ENCODE measurements around the gene HOXA9.

DNA sequence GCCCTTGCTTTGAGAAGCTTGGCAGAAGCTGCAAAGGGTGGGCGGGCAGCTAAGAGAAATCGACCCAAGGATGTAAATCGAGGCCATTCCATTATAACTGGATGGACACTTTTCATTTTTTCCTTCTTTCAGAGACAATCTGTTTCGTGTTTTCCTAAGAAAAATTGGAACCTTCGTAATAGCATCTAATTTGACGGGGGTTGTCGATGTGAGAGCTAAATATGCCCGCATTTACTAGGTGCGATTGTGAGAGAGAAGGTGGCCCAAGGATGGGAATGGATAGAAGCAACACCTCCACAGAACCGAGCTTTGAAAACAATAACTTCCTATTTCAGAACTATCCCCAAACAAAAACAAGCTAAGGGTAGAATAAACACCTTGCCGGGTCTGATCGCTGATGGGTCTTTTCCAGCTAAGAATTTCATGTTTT is 33.9 kb downstream of the HOXA9 start:
- TF ChIP-seq, protein P1, sequence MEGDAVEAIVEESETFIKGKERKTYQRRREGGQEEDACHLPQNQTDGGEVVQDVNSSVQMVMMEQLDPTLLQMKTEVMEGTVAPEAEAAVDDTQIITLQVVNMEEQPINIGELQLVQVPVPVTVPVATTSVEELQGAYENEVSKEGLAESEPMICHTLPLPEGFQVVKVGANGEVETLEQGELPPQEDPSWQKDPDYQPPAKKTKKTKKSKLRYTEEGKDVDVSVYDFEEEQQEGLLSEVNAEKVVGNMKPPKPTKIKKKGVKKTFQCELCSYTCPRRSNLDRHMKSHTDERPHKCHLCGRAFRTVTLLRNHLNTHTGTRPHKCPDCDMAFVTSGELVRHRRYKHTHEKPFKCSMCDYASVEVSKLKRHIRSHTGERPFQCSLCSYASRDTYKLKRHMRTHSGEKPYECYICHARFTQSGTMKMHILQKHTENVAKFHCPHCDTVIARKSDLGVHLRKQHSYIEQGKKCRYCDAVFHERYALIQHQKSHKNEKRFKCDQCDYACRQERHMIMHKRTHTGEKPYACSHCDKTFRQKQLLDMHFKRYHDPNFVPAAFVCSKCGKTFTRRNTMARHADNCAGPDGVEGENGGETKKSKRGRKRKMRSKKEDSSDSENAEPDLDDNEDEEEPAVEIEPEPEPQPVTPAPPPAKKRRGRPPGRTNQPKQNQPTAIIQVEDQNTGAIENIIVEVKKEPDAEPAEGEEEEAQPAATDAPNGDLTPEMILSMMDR (IDR thresholded peaks at IDR 0.05; ENCODE audit: insufficient read depth, low read length) = no peak
- TF ChIP-seq, protein P2, sequence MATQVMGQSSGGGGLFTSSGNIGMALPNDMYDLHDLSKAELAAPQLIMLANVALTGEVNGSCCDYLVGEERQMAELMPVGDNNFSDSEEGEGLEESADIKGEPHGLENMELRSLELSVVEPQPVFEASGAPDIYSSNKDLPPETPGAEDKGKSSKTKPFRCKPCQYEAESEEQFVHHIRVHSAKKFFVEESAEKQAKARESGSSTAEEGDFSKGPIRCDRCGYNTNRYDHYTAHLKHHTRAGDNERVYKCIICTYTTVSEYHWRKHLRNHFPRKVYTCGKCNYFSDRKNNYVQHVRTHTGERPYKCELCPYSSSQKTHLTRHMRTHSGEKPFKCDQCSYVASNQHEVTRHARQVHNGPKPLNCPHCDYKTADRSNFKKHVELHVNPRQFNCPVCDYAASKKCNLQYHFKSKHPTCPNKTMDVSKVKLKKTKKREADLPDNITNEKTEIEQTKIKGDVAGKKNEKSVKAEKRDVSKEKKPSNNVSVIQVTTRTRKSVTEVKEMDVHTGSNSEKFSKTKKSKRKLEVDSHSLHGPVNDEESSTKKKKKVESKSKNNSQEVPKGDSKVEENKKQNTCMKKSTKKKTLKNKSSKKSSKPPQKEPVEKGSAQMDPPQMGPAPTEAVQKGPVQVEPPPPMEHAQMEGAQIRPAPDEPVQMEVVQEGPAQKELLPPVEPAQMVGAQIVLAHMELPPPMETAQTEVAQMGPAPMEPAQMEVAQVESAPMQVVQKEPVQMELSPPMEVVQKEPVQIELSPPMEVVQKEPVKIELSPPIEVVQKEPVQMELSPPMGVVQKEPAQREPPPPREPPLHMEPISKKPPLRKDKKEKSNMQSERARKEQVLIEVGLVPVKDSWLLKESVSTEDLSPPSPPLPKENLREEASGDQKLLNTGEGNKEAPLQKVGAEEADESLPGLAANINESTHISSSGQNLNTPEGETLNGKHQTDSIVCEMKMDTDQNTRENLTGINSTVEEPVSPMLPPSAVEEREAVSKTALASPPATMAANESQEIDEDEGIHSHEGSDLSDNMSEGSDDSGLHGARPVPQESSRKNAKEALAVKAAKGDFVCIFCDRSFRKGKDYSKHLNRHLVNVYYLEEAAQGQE (IDR thresholded peaks at IDR 0.05; ENCODE audit: insufficient replicate concordance, low read depth) = no peak
- TF ChIP-seq POLR2AphosphoS5 (IDR thresholded peaks at IDR 0.05; ENCODE audit: low read depth) (no peak), GABPA (IDR thresholded peaks at IDR 0.05; ENCODE audit: low read depth) (no peak)
